Esophagus squamous epithelium (tissue), 5 donors: ENCODE data around the gene LRRC45. TPM values are rescaled to one million over a fixed set of nuclear protein-coding genes. Genes with fewer than 3 reads are reported as not detected.

Experiments
- DNase-seq: peaks from one replicate; lab custom pipeline; 2025; lab: John Stamatoyannopoulos, UW
- H3K27ac ChIP-seq, 4 donors: fragments of 200-600 bp; sonication (generic); one replicate each; pipeline ENCODE4 v1.5.1; 2016 to 2019; ENCODE audit warnings: mild to moderate bottlenecking in 1 of 4
- H3K27me3 ChIP-seq, 4 donors: fragments of 200-600 bp; sonication (generic); 1 replicate in 3 of 4; 2 replicates in 1 of 4; pipeline versions ENCODE4 v1.5.1 to v1.6.0; 2017 to 2021; ENCODE audit warnings: antibody characterized with exemption in 1 of 4
- H3K36me3 ChIP-seq, 3 donors: fragments of 200-600 bp; sonication (generic); one replicate each; pipeline ENCODE4 v1.5.1; 2016 to 2019
- H3K4me1 ChIP-seq, 3 donors: fragments of 200-600 bp; sonication (generic); one replicate each; pipeline ENCODE4 v1.5.1; 2017 to 2019
- H3K4me3 ChIP-seq, 4 donors: fragments of 200-600 bp; sonication (generic); 1 replicate in 3 of 4; 2 replicates in 1 of 4; pipeline ENCODE4 v1.5.1; 2016 to 2019; ENCODE audit warnings: mild to moderate bottlenecking in 2 of 4, moderate library complexity in 1 of 4
- H3K9me3 ChIP-seq, 3 donors: fragments of 200-600 bp; sonication (generic); one replicate each; pipeline ENCODE4 v1.5.1; 2016 to 2019
- POLR2A ChIP-seq, 4 donors: fragments of 450-650 bp; IDR thresholded peaks; one replicate each; pipeline ENCODE4 v1.6.1; 2017; ENCODE audit warnings: antibody characterized with exemption in 4 of 4, mild to moderate bottlenecking in 4 of 4, moderate library complexity in 3 of 4
- whole genome bisulfite sequencing, 2 donors: methylation state at CpG; one replicate each; pipeline ENCODE4 v1.1.5; 2018; 5-methylcytosine and 5-hydroxymethylcytosine counted together
- intact Hi-C: fragments of 100-400 bp; cut with DNase I; formaldehyde crosslinking; loops from one replicate; pipeline ENCODE4 v1.15.0; 2022
- total RNA-seq, 4 donors: library from RNA; depleted of rRNA; stranded (reverse); fragments of >200 nt; gene quantifications; one replicate each; pipeline ENCODE4 v1.1.0, GENCODE V29; 2016
- TF ChIP-seq, protein P1 (sequence below), 6 experiments: fragments of 450-650 bp in 4 of 6; fragments of 200-600 bp in 2 of 6; sonication (generic) in 2 of 6; IDR thresholded peaks; one replicate each; pipeline ENCODE4 v1.5.1; 2016 to 2019; ENCODE audit warnings: antibody characterized with exemption in 6 of 6, mild to moderate bottlenecking in 4 of 6, moderate library complexity in 4 of 6
- donor health status: DM: yes; HTN: yes; CAD: no.

The LRRC45 gene
- total RNA-seq, 4 donors from 2014 or later = 9.7 to 21.2 (median 18.3) TPM

DNA sequence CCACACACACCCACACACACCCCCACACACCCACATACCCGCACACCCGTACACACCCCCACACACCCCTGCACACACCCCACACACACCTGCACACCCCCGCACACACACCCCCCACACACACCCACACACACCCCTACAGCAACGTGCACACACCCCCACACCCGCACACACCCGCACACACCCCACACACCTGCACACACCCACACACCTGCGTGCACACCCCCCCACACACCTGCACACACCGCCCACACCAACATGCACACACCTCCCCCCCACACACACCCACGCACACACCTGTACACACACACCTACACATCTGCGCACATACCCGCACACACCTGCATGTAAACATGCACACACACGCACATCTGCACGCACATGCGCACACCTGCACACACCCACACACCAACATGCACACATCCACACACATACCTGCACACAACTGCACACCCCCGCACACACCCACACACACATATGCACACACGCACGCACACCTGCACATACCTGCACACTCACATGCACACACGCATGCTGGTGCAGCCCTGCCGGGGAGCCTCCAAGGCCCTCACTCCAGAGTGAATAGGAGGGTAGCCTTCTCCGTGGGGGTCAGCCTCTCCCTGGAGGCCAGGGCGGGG is 38.2 kb upstream of the LRRC45 start:
- TF ChIP-seq, protein P1, sequence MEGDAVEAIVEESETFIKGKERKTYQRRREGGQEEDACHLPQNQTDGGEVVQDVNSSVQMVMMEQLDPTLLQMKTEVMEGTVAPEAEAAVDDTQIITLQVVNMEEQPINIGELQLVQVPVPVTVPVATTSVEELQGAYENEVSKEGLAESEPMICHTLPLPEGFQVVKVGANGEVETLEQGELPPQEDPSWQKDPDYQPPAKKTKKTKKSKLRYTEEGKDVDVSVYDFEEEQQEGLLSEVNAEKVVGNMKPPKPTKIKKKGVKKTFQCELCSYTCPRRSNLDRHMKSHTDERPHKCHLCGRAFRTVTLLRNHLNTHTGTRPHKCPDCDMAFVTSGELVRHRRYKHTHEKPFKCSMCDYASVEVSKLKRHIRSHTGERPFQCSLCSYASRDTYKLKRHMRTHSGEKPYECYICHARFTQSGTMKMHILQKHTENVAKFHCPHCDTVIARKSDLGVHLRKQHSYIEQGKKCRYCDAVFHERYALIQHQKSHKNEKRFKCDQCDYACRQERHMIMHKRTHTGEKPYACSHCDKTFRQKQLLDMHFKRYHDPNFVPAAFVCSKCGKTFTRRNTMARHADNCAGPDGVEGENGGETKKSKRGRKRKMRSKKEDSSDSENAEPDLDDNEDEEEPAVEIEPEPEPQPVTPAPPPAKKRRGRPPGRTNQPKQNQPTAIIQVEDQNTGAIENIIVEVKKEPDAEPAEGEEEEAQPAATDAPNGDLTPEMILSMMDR (IDR thresholded peaks at IDR 0.05) = no peak
- no peak for TF ChIP-seq POLR2A (IDR thresholded peaks at IDR 0.05)
- 85 to 87% methylated on average over 17 of the region's 21 CpGs for WGBS, 2 donors
- Histone ChIP-seq H3K9me3 (no peaks in the 10 kb centered on the region), H3K27me3 (no peaks in the 10 kb centered on the region), H3K27ac (no peak overlapping the region), H3K36me3 (peaks cover 0 to 64% (median 14%) of the 10 kb centered on the region in 3 donors), H3K4me1 (peaks cover 0 to 44% (median 0%) of the 10 kb centered on the region in 3 donors), H3K4me3 (no peak overlapping the region)
- DNase-seq = no peak
- intact Hi-C loops = no loop called here

DNA sequence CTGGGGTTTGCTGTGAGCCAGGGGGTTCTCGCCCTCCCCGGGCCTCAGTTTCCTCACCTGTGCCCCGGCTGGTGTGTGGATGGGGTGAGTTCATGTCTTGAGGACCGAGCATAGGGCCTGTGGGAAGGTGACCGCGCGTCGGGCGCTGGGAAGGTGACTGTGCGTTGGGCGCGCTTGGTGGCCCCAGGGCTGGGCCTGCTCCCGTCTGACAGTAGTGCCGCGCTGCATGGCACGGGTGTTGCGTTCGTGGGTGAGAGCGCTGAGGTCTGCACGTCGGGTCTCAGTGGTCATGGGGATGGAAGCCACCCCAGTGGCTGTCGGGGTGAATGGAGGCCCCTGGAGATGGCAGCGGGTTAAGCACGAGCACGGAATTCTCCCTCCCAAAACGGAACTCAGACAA is 36.5 kb upstream of the LRRC45 start:
- H3K36me3 ChIP-seq = peaks cover 0 to 64% (median 14%) of the 10 kb centered on the region in 3 donors
- H3K27me3 ChIP-seq = no peaks in the 10 kb centered on the region
- H3K27ac ChIP-seq = no peak overlapping the region
- TF ChIP-seq, protein P1 (IDR thresholded peaks at IDR 0.05) = no peak
- TF ChIP-seq POLR2A (IDR thresholded peaks at IDR 0.05) = no peak
- no peak overlapping the region for H3K4me3 ChIP-seq
- intact Hi-C loops = no loop called here
- DNase-seq = no peak
- 96 to 97% methylated on average over 15 to 19 of the region's 26 CpGs for WGBS, 2 donors
- peaks cover 7 to 41% (median 8%) of the 10 kb centered on the region in 3 donors for H3K4me1 ChIP-seq
- no peaks in the 10 kb centered on the region for H3K9me3 ChIP-seq

DNA sequence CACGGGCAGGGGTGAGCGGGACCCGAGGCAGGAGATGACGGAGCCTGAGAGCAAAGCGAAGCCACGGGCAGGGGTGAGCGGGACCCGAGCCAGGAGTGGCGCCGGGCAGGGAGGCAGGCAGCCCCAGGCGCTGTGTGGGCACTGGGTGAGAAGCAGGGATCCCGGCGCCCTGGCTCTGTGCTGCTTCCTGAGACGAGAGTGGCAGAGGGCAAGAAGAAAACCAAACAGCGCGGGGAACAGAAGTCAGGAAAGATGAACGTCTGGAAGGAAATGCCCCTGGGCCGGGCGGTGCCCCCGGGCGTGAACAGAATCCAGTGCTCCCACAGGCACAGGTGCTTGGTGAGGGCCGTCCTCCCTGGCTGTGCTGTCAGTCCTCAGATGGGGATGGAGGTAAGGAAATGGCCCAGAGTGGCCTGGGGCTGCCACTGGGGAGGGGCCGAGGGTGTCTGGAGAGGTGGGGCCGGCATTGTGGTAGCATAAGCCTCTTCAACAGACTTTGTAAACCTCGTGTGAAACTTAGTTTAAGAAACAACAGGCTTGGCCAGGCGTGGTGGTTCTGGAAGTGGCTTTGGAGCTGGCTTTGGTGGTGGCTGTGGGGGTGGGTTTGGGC is 35.8 kb upstream of the LRRC45 start:
- Histone ChIP-seq H3K4me1 (peaks cover 12 to 44% (median 14%) of the 10 kb centered on the region in 3 donors), H3K27ac (no peak overlapping the region), H3K4me3 (no peak overlapping the region), H3K9me3 (no peaks in the 10 kb centered on the region), H3K27me3 (no peaks in the 10 kb centered on the region), H3K36me3 (peaks cover 0 to 64% (median 14%) of the 10 kb centered on the region in 3 donors)
- intact Hi-C loops = no loop called here
- WGBS, 2 donors = 64 to 80% methylated on average over 22 to 24 of the region's 26 CpGs
- no peak for DNase-seq
- TF ChIP-seq, protein P1 (IDR thresholded peaks at IDR 0.05) = no peak
- TF ChIP-seq POLR2A (IDR thresholded peaks at IDR 0.05) = no peak

DNA sequence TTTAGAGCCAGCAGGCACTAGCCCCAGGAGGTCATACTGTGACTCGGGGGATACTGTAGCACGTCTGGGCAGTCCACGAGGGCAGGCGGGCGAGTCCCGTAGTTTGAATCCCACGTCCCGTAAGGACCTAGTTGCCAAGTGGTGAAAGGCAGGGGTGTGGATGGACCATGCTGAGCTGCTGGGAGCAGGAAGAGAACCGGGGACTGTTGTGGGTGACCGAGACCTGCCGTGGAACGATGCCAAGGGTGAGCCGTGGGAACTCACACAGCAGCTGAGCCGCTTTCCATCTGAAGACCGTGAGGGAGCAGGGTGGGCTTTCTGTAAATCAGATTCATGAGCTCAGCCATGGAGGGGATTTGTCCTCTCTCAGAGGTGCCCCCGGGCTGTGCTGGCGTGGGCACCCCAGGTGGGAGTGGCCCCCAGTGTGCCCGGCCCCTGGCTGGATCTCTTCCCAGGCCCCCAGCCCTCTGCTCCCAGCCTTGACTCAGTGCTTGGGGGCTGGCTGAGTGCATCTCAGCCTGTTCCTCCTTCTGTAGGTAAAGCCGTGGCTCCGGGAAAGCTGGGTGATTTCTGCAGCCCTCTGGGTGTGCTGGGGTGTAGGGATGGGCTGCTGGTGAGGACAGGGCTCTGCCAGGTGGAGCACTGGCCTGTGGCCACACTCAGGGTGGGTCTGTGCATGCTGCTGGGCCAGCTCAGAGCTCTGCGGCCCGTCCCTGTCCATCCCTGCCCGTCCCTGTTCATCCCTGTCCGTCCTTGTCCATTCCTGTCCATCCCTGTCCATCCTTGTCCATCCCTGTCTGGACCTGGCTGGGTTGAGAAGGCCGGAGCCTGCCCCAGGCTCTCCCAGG is 32.0 kb upstream of the LRRC45 start:
- Histone ChIP-seq H3K9me3 (no peaks in the 10 kb centered on the region), H3K27ac (peak overlapping the region; percentile 56 to 82 (median 69)), H3K36me3 (peaks cover 0 to 53% (median 2%) of the 10 kb centered on the region in 3 donors), H3K27me3 (no peaks in the 10 kb centered on the region), H3K4me1 (peaks cover 19 to 51% (median 22%) of the 10 kb centered on the region in 3 donors), H3K4me3 (peak overlapping the region in 1 of 4 donors; percentile 51)
- no peak for TF ChIP-seq POLR2A (IDR thresholded peaks at IDR 0.05)
- TF ChIP-seq, protein P1 (IDR thresholded peaks at IDR 0.05) = no peak
- no peak for DNase-seq
- intact Hi-C loops = no loop called here
- WGBS, 2 donors = 67 to 90% methylated on average over 7 to 12 of the region's 25 CpGs
